HEK293 (cell line): ENCODE measurements around the gene EIF4G3.

Experiments used
- CTCF ChIA-PET: fragments of 350-600 bp; formaldehyde crosslinking; extraction: SDS; loops from one replicate; lab custom pipeline; 2021; ENCODE audit warnings: antibody characterized with exemption; lab: Yijun Ruan, JAX
- POLR2A ChIA-PET: fragments of 300-600 bp; formaldehyde crosslinking; extraction: SDS; loops from one replicate; lab custom pipeline; 2020; ENCODE audit warnings: antibody characterized with exemption, inconsistent platforms; lab: Yijun Ruan, JAX
- H3K27ac ChIP-seq: fragments of 200-500 bp; sonication (Bioruptor generic); 2 replicates; pipeline ENCODE4 v1.5.1; 2014; ENCODE audit warnings: low read depth, low read length, control low read depth, inconsistent platforms; ENCODE audit errors: extremely low read depth
- H3K36me3 ChIP-seq, 2 experiments: fragments of 200-500 bp in 1 of 2; sonication (Bioruptor generic) in 1 of 2; 1 replicate in 1 of 2; 2 replicates in 1 of 2; pipeline ENCODE4 v1.5.1; 2014 to 2017; ENCODE audit warnings: inconsistent platforms in 2 of 2, low read length in 2 of 2; ENCODE audit not compliant: control insufficient read depth in 2 of 2, insufficient read depth in 1 of 2
- H3K4me1 ChIP-seq: fragments of 200-500 bp; sonication (Bioruptor generic); 2 replicates; pipeline ENCODE4 v1.5.1; 2014; ENCODE audit warnings: mild to moderate bottlenecking, low read length, inconsistent platforms; ENCODE audit not compliant: control insufficient read depth, insufficient read depth
- H3K4me3 ChIP-seq: 2 replicates; pipeline ENCODE4 v1.5.1; 2011; ENCODE audit warnings: low read depth, mild to moderate bottlenecking, control low read depth, low read length, moderate library complexity
- H3K9me3 ChIP-seq: fragments of 200-500 bp; sonication (Bioruptor generic); 2 replicates; pipeline ENCODE4 v1.5.1; 2014; ENCODE audit warnings: low read depth, low read length, inconsistent platforms; ENCODE audit not compliant: control insufficient read depth, insufficient read depth
- ATF2 ChIP-seq: fragments of 450-650 bp; formaldehyde crosslinking; IDR thresholded peaks from 2 replicates; pipeline ENCODE4 v1.5.1; 2016; ENCODE audit warnings: missing biosample characterization, missing genetic modification characterization, low read depth
- GFI1B ChIP-seq: fragments of 450-650 bp; formaldehyde crosslinking; IDR thresholded peaks from 2 replicates; pipeline ENCODE4 v1.5.1; 2016; ENCODE audit warnings: missing biosample characterization, missing genetic modification characterization
- REPIN1 ChIP-seq: fragments of 450-650 bp; formaldehyde crosslinking; IDR thresholded peaks from 2 replicates; pipeline ENCODE4 v1.5.1; 2017; ENCODE audit warnings: missing biosample characterization, missing genetic modification characterization, low read depth
- SP3 ChIP-seq: fragments of 450-650 bp; formaldehyde crosslinking; IDR thresholded peaks from 2 replicates; pipeline ENCODE4 v1.5.1; 2016; ENCODE audit warnings: missing biosample characterization, missing genetic modification characterization
- ZIC2 ChIP-seq: fragments of 450-650 bp; formaldehyde crosslinking; IDR thresholded peaks from 2 replicates; pipeline ENCODE4 v1.5.1; 2016; ENCODE audit warnings: missing biosample characterization, missing genetic modification characterization
- ZNF114 ChIP-seq: fragments of 450-650 bp; formaldehyde crosslinking; IDR thresholded peaks from 2 replicates; pipeline ENCODE4 v1.5.0; 2017; ENCODE audit warnings: missing biosample characterization, missing genetic modification characterization
- ZNF37A ChIP-seq: fragments of 450-650 bp; IDR thresholded peaks from 2 replicates; pipeline ENCODE4 v1.5.1; 2018; ENCODE audit warnings: missing biosample characterization, missing genetic modification characterization
- ZNF426 ChIP-seq: fragments of 450-650 bp; formaldehyde crosslinking; IDR thresholded peaks from 2 replicates; pipeline ENCODE4 v1.5.1; 2017; ENCODE audit warnings: missing biosample characterization, missing genetic modification characterization, mild to moderate bottlenecking, inconsistent platforms, moderate library complexity
- ZNF544 ChIP-seq: fragments of 450-650 bp; formaldehyde crosslinking; IDR thresholded peaks from 2 replicates; pipeline ENCODE4 v1.5.0; 2017; ENCODE audit warnings: missing biosample characterization, missing genetic modification characterization
- ZNF558 ChIP-seq: fragments of 450-650 bp; formaldehyde crosslinking; IDR thresholded peaks from 2 replicates; pipeline ENCODE4 v1.5.1; 2016; ENCODE audit warnings: missing biosample characterization, missing genetic modification characterization
- ZNF560 ChIP-seq: fragments of 450-650 bp; formaldehyde crosslinking; IDR thresholded peaks from 2 replicates; pipeline ENCODE4 v1.5.1; 2017; ENCODE audit warnings: missing biosample characterization, missing genetic modification characterization, borderline replicate concordance
- ZNF561 ChIP-seq: fragments of 450-650 bp; IDR thresholded peaks from 2 replicates; pipeline ENCODE4 v1.5.1; 2018; ENCODE audit warnings: missing biosample characterization, missing genetic modification characterization, borderline replicate concordance
- ZNF704 ChIP-seq: fragments of 450-650 bp; formaldehyde crosslinking; IDR thresholded peaks from 2 replicates; pipeline ENCODE4 v1.5.1; 2016; ENCODE audit warnings: missing biosample characterization, missing genetic modification characterization
- ZNF707 ChIP-seq: fragments of 450-650 bp; formaldehyde crosslinking; IDR thresholded peaks from 2 replicates; pipeline ENCODE4 v1.5.1; 2016; ENCODE audit warnings: missing biosample characterization, missing genetic modification characterization
- ZNF776 ChIP-seq: fragments of 450-650 bp; formaldehyde crosslinking; IDR thresholded peaks from 2 replicates; pipeline ENCODE4 v1.5.0; 2017; ENCODE audit warnings: missing biosample characterization, missing genetic modification characterization, borderline replicate concordance
- TF ChIP-seq, protein P1 (sequence below): fragments of 450-650 bp; formaldehyde crosslinking; IDR thresholded peaks from 2 replicates; pipeline ENCODE4 v1.5.1; 2016; ENCODE audit warnings: missing biosample characterization, missing genetic modification characterization
- TF ChIP-seq, protein P2 (sequence below): sonication (generic); formaldehyde crosslinking; IDR thresholded peaks from 2 replicates; pipeline ENCODE4 v1.8.1; 2022; ENCODE audit warnings: mild to moderate bottlenecking, moderate library complexity, missing genetic modification reagents
- TF ChIP-seq, protein P3 (sequence below): fragments of 450-650 bp; formaldehyde crosslinking; IDR thresholded peaks from 2 replicates; pipeline ENCODE4 v1.5.1; 2016; ENCODE audit warnings: missing biosample characterization, missing genetic modification characterization

Gene EIF4G3

DNA sequence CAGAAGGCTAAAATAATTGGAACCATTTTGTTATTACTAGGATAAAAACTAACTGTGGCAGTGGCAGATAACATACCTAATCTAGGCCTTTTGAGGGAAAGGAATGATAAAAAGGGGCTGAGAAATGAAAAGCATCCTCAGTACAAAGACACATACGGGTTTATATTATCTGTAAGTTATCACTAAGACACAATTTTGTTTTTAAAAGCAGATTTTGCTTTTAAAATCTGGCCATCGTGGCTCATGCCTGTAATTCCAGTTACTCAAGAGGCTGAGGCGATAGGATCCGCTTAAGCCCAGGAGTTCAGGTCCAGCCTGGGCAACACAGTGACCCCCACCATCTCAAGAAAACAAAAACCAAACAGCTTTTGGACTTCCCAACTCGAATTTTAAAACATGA lies 364.8 kb downstream of the EIF4G3 start:
- POLR2A ChIA-PET = no interaction called here
- TF ChIP-seq ZIC2 (tag by site-specific recombination) = no peak
- no peak for TF ChIP-seq ZNF560 (tag by site-specific recombination)
- TF ChIP-seq, protein P1, sequence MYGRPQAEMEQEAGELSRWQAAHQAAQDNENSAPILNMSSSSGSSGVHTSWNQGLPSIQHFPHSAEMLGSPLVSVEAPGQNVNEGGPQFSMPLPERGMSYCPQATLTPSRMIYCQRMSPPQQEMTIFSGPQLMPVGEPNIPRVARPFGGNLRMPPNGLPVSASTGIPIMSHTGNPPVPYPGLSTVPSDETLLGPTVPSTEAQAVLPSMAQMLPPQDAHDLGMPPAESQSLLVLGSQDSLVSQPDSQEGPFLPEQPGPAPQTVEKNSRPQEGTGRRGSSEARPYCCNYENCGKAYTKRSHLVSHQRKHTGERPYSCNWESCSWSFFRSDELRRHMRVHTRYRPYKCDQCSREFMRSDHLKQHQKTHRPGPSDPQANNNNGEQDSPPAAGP (tag by site-specific recombination) = no peak
- no peak overlapping the region for H3K27ac ChIP-seq
- H3K4me1 ChIP-seq = no peaks in the 10 kb centered on the region
- peaks cover 31 to 57% of the 10 kb centered on the region in 2 experiments for H3K36me3 ChIP-seq
- CTCF ChIA-PET = interaction anchor here (0.8 kb wide), 1 partner anchor 19 kb away, joined by 3 read pairs; no protein-coding TSS in a partner anchor
- no peaks in the 10 kb centered on the region for H3K9me3 ChIP-seq
- H3K4me3 ChIP-seq = no peak overlapping the region

- H3K9me3 ChIP-seq = no peaks in the 10 kb centered on the region
- H3K36me3 ChIP-seq = peaks cover 0 to 3% of the 10 kb centered on the region in 2 experiments; a peak in 2 of 3 replicates
- ChIA-PET POLR2A (no interaction called here), CTCF (interaction anchor here (0.6 kb wide), 1 partner anchor 809 kb away, joined by 3 read pairs; no protein-coding TSS in a partner anchor)
- no peak overlapping the region for H3K27ac ChIP-seq
- 0 out of 2 replicates have a peak, but pooled peaks cover 3% of the 10 kb centered on the region for H3K4me1 ChIP-seq
- TF ChIP-seq, protein P2, sequence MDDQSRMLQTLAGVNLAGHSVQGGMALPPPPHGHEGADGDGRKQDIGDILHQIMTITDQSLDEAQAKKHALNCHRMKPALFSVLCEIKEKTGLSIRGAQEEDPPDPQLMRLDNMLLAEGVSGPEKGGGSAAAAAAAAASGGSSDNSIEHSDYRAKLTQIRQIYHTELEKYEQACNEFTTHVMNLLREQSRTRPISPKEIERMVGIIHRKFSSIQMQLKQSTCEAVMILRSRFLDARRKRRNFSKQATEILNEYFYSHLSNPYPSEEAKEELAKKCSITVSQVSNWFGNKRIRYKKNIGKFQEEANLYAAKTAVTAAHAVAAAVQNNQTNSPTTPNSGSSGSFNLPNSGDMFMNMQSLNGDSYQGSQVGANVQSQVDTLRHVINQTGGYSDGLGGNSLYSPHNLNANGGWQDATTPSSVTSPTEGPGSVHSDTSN (CRISPR knock-in tag) = no peak
- no peak for TF ChIP-seq GFI1B
- TF ChIP-seq ZNF544 (tag by site-specific recombination) = no peak
- no peak for TF ChIP-seq ZNF704 (tag by site-specific recombination)
- no peak for TF ChIP-seq ZNF114 (tag by site-specific recombination)
- TF ChIP-seq ZNF37A (tag by site-specific recombination) = no peak
- no peak for TF ChIP-seq ZNF561
- no peak for TF ChIP-seq ZNF776 (tag by site-specific recombination)
- TF ChIP-seq ZNF558 = no peak
- TF ChIP-seq REPIN1 = no peak
- TF ChIP-seq, protein P3, sequence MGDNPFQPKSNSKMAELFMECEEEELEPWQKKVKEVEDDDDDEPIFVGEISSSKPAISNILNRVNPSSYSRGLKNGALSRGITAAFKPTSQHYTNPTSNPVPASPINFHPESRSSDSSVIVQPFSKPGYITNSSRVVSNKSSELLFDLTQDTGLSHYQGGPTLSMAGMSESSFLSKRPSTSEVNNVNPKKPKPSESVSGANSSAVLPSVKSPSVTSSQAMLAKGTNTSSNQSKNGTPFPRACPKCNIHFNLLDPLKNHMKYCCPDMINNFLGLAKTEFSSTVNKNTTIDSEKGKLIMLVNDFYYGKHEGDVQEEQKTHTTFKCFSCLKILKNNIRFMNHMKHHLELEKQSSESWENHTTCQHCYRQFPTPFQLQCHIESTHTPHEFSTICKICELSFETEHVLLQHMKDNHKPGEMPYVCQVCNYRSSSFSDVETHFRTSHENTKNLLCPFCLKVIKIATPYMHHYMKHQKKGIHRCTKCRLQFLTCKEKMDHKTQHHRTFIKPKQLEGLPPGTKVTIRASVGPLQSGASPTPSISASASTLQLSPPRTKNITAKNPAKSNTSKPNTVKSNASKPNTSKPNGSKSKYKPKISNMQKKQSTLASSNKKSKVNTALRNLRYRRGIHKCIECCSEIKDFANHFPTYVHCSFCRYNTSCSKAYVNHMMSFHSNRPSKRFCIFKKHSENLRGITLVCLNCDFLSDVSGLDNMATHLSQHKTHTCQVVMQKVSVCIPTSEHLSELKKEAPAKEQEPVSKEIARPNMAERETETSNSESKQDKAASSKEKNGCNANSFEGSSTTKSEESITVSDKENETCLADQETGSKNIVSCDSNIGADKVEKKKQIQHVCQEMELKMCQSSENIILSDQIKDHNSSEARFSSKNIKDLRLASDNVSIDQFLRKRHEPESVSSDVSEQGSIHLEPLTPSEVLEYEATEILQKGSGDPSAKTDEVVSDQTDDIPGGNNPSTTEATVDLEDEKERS (tag by site-specific recombination) = no peak
- no peak for TF ChIP-seq ZNF426 (tag by site-specific recombination)
- no peak for TF ChIP-seq ZNF707
- no peak for TF ChIP-seq SP3 (tag by site-specific recombination)
- no peak for TF ChIP-seq ATF2
- H3K4me3 ChIP-seq = no peak overlapping the region
Measured at GRCh38 chr1:20793236-20793635, 383.5 kb downstream of the EIF4G3 start.
